HG03045 (cell line): ENCODE results near the gene RETREG1.
"Not testable (repeated sequence)": the region's sequence is repeated elsewhere in the genome, so short reads cannot be mapped to it uniquely, and the experiment has no call there.

ENCODE experiments used
- ATAC-seq: cut with Tn5 transposase; IDR thresholded peaks from one replicate; pipeline ENCODE4 v1.9.1; 2021; ENCODE audit warnings: mild to moderate bottlenecking, moderate library complexity; ENCODE audit not compliant: unreplicated experiment

RETREG1 gene

GRCh38 chr5:16616536-16617273 is at the start of gene RETREG1:
RETREG1 (minus strand) TSS chr5:16616997; CDS start chr5:16616971, 26 bp downstream.
- peak; percentile 68 for ATAC-seq

- no peak for ATAC-seq
Observed at GRCh38 chr5:16666130-16666882, 49.5 kb upstream of the RETREG1 start.

- no peak for ATAC-seq
Observed at GRCh38 chr5:16665601-16666000, 48.8 kb upstream of the RETREG1 start.

- no peak for ATAC-seq
Observed at GRCh38 chr5:16664368-16664767, 47.6 kb upstream of the RETREG1 start.

GRCh38 chr5:16663840-16664239 is 47.0 kb upstream of the RETREG1 start:
- ATAC-seq = no peak

- no peak for ATAC-seq
Observed at GRCh38 chr5:16661713-16662112, 44.9 kb upstream of the RETREG1 start.

GRCh38 chr5:16660982-16661381 is 44.2 kb upstream of the RETREG1 start:
- ATAC-seq = no peak

GRCh38 chr5:16659536-16659935 is 42.7 kb upstream of the RETREG1 start:
- ATAC-seq = no peak

- no peak for ATAC-seq
Observed at GRCh38 chr5:16656561-16657191, 39.9 kb upstream of the RETREG1 start.

- no peak for ATAC-seq
Observed at GRCh38 chr5:16654647-16655334, 38.0 kb upstream of the RETREG1 start.

GRCh38 chr5:16648739-16649138 is 31.9 kb upstream of the RETREG1 start:
- ATAC-seq = not testable (repeated sequence)

- ATAC-seq = no peak
Observed at GRCh38 chr5:16644301-16644889, 27.6 kb upstream of the RETREG1 start.

GRCh38 chr5:16642867-16643266 is 26.1 kb upstream of the RETREG1 start:
- ATAC-seq = no peak

- ATAC-seq = no peak
Observed at GRCh38 chr5:16639206-16639605, 22.4 kb upstream of the RETREG1 start.

GRCh38 chr5:16628376-16628775 is 11.6 kb upstream of the RETREG1 start:
- ATAC-seq = no peak

GRCh38 chr5:16626696-16627264 is 10.0 kb upstream of the RETREG1 start:
- peak; percentile 62 for ATAC-seq

- no peak for ATAC-seq
Observed at GRCh38 chr5:16625096-16625495, 8.3 kb upstream of the RETREG1 start.

- no peak for ATAC-seq
Observed at GRCh38 chr5:16619136-16619535, 2.3 kb upstream of the RETREG1 start.

GRCh38 chr5:16618138-16618897 is 1.5 kb upstream of the RETREG1 start:
- no peak for ATAC-seq
